Superior temporal gyrus (tissue), 1 donor: ENCODE measurements around the gene SURF1.
A peak's percentile ranks its signal among the peaks of the same experiment; 100 is the strongest.

ENCODE experiments used
- DNase-seq: peaks from one replicate; pipeline ENCODE4 v3.0.0-alpha.2; 2016; ENCODE audit errors: extremely low spot score

SURF1 gene

DNA sequence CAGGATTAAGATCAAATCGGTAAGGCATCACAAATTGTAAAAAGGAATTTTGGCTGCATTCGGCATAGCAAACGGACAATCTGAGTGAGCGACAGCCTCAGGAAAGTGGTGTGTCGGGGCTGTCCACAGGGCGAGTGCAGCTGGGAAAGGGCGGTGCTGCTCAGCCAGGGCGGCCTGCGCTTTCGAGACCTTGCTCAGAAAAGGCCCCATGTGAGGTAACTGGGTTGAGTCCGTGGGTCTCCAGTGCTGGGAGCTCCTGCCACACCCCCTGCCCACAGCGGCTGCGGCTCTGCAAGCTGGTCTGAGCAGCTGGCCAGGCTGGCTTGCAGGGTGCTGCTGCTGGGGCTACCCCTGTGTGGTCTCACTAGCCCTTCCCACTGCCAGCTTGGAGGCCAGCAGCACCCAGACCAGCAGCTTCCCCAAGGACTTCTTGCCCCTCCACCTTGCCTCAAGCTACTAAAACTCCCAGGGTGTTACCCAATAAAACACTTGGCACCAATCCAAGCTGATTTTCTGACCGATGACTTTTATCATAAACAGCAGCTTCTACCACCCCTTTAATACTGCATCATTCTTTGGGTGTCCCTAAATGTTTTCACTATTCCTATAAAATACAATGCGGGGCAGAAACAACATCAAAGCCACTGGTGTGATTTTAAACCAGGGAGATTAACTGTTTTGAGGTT, 6.2 kb upstream of the SURF1 start:
- no peak for DNase-seq

DNA sequence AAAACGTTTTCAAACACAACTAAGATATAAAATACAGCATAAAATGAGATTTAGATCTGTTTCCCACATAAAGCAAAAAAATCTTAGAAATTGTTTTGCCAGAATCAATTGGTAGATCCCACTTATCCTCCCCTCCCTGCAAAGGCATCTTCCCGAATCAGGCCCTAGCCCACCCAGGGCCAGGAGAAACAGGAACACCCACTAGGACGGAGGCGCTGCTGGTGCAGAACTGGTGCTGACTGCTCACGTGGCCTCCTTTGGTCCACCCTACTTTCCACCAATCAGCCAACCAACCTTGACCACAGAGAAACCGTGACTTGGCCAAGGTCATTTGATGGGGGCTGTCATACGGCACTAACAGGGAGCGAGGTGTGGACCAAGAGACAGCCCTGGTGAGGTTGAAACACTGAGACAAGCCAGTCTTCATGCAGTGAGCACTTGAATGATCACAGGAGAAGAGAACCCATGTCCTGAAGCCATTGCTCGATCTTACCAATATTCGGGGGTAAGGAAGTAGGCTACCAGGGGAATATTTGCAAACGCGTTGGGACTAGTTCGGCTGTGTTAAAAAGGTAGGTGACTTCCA, 5.3 kb upstream of the SURF1 start:
- no peak for DNase-seq

- no peak for DNase-seq
Measured at GRCh38 chr9:133360400-133361393, 4.4 kb upstream of the SURF1 start.

- no peak for DNase-seq
Measured at GRCh38 chr9:133359399-133360175, 3.3 kb upstream of the SURF1 start.

- DNase-seq = no peak
Measured at GRCh38 chr9:133357656-133358055, 1.4 kb upstream of the SURF1 start.

GRCh38 chr9:133355881-133356357, 368 bp downstream of the SURF1 start:
- no peak for DNase-seq

DNA sequence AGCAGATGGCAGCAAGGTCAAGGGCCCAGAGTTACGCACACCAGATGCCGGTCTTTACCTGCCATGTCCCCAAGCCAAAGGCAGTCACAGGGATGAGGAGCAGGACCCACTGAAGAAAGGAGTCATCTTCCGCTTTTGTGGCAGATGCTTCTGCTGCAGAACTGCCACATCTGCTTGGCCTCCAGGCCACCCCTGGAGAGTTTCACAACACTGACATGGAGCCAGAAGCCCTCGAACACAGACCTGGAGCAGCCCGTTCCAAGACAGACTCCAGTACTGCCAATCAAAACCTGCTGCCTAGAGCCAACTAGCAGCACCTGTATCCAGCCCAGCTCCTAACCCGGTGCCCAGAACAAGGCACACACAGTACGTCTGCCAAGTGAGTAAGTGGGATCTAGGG, 1.5 kb downstream of the SURF1 start:
- no peak for DNase-seq

DNA sequence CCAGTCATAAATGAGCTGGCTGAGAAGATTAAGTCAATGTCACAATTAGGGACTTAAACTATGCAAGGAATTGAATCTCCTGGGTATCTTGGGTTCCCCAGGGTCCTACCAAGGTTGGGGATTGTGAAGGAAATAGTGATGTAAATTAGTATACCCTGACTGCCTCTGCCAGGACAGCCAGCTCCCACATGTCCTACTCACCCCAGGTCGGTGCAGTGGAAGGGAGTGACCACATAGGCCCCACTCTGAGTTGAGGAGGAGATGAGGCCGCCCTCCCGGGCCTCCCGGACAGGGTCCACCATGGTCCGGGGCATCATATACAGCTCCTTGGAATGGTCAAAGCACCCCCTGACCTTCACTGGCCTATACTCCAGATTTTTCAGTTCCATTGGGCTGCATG, 2.7 kb downstream of the SURF1 start:
- DNase-seq = no peak

DNA sequence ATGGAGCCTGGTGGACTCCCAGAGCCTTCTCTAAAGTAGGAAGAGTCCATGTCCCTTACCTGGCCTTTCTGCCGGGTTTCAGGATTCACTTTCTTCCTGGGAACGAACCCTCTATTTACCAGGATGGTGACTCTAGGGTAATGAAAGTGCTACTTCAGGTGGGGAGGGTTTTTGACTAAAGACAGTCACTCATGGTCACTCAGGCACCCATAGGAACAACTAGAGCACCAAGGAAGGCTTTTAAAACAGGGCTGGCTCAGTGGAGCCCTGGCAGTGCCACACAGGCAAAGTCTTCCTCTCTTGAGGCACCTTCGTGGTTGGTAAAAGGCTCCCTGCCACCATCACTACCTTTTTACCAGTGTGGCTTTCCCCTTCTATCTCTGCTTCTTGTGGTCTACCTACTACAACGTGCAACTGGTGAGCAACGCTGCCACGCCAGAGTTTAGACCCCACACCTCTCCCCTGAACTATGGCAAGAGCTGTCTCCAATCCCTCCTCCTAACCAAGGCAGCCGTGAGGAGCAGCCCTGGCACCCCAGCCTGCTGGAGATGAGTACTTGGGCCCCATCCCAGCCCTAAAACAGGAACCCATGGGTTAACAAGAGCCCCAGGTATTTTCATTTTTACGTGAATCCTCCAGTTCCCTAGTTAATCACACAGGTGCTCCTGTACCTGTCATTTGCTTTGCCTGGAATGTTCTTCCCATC, 3.5 kb downstream of the SURF1 start:
- DNase-seq = no peak

DNA sequence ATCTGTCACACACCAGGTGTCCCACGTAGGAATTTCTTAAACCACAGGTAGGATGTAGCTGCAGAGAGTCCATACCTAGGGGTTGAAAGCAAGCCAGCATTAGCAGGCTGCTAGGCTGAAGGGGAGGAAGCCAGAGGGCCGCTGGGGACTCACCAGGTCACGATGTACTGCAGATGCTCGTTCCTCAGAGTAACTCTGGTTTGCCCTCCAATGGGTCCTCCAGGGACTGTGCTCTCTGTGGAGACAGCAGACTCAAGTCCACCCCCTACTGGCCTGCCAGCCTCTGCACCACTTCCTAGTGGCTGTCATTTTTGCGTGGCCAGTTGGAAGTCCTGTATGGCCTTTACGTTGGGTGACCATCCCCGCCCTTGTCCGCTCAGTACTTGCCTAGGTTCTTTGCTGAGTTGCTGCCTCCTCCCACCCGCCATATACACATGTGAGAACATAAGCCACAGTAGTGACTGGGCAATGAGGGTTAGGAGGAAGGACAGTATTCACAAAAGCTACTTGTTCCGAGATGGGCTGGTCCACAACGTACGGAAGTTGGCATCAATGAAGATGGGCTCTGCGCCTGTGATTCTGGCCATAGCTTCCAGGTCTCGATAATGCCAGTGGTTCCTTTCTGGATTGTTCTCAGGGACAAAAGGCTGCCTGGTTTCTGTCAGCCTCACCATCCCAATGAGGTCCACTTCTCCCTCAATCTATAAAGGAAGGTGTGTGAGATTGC, 4.2 kb downstream of the SURF1 start:
- no peak for DNase-seq

GRCh38 chr9:133351526-133351907, 4.8 kb downstream of the SURF1 start:
- no peak for DNase-seq

GRCh38 chr9:133349965-133350616, 6.2 kb downstream of the SURF1 start:
- no peak for DNase-seq

DNA sequence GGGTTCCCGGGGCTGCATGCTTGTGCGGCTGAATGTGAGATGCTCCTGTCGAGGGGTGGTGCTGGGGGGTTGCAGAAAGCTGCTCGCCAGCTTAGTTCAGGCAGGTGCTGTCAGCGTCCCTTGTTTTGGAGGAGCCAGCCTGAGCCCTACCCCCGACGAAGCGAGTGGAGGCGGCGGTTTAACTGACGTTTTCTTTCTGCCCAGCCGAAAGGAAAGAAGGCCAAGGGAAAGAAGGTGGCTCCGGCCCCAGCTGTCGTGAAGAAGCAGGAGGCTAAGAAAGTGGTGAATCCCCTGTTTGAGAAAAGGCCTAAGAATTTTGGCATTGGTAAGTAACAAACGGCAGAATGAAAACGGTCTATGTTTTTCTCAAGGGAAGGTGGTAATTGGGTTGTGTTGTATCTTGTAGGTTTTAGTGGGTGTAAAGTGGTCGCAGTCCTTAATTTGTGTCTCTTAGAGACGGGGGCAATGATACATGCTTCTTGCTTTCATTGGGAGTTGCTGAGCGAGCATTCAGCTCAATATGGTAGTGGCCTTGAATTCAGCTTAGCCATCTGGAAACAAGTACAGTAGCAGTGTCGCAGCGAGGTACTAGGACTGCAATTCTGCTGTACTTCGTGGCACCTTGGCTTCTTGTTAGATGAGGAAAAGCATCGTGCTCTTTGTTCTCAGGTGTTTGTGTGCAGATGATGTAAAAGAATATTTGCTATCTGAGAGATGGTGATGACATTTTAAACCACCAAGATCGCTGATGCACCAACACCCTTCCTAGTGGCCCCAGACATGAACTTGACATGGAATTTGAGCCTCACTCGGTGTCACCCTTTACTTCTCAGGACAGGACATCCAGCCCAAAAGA, 7.3 kb downstream of the SURF1 start:
- no peak for DNase-seq

DNA sequence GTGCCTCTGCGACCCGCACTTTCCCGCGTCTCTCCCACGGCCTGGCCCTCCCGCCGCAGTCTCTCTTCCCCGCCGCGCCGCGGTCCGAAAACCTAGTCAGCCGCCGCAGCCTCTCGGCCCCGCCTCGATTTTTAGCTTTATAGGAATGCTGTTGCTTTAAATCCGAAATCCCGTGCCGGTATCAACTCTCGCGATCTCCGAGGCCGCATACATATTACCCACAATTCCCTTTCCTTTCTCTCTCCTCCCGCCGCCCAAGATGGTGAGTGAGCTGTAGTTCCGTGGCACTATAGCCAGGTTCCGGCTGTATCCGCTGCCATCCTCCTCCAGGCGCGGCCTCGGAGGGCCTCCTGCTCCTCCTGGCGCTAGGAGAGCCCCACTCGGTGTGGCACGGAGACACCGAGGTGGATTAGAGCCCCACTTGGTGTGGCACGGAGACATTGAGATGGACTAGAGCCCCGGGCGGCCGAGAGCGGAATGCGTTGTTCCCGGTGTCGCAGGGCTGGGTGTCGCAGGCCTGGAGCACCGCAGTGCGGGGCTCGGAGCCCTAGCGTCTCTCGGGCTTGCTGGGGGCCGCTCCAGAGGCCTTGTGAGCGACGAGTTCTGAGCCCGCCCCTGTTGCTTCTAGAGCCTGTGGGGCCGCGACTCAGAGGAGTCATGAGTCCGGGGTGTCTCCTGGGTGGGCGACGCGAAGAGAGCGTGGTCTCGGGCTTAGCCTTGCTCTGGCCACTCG, 8.1 kb downstream of the SURF1 start, which contains the start of the genes MED22 and RPL7A:
Gene MED22 (minus strand): TSS at position 147 of the 733 bp plus-strand sequence. CDS start 1,469 bp downstream, outside the sequence.
Gene RPL7A (plus strand): TSS at position 234 of the 733 bp plus-strand sequence. CDS start 26 bp downstream, at position 260.
- DNase-seq = peak; percentile 98

- DNase-seq = no peak
Measured at GRCh38 chr9:133347515-133347984, 8.7 kb downstream of the SURF1 start.

DNA sequence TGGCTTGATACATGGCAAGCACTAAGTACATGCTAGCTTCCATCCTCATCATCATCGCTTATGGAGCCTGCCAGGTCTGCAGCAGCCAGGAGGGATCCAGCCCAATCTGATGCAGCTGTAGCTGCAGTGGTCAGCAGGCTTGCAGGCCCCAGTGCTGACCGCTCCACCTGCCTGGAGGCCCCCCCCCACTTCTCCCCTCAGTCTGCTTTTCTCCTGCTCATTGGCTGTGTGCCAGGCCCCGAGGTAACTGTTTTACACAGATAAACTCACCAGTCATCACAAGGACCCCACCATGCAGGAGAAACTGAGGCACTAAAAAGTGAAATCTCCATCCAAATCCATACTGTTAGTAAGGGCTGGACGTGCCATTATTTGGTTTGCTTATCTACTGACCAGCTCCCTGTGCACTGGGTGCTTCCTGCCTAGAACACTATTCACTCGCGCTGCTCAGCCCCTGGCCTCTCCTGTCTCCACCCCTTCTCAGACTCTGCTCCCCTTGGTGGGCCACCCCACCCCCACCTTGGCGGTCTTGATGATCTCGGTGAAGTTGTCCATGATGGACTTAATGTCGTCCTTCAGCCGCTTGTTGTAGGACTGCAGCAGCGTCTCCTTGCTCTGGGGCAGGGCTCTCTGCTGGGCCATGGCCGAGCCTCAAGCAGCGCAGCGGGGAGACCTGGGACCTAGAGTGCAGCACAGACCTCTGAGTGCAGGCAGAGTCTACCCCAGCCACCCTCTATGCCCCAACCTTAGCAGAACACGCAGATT, 10.1 kb downstream of the SURF1 start:
- no peak for DNase-seq

GRCh38 chr9:133345596-133345995, 10.7 kb downstream of the SURF1 start:
- no peak for DNase-seq
